HTR-8/SVneo (cell line): ENCODE data around the gene TOX3.

Experiments used
- DNase-seq: peaks from one replicate; pipeline ENCODE4 v3.0.0; 2011; ENCODE audit warnings: low spot score, mixed read lengths; ENCODE audit not compliant: insufficient read length
- FAIRE-seq: peaks from 2 replicates; lab custom pipeline; 2011; peaks lifted over from hg19 to GRCh38; lab: Jason Lieb, UNC

The TOX3 gene

GRCh38 chr16:52567193-52567592, 20.2 kb upstream of the TOX3 start:
- no peak for DNase-seq
- FAIRE-seq = no peak

GRCh38 chr16:52563767-52564611, 17.0 kb upstream of the TOX3 start:
- DNase-seq = no peak
- FAIRE-seq = no peak

DNA sequence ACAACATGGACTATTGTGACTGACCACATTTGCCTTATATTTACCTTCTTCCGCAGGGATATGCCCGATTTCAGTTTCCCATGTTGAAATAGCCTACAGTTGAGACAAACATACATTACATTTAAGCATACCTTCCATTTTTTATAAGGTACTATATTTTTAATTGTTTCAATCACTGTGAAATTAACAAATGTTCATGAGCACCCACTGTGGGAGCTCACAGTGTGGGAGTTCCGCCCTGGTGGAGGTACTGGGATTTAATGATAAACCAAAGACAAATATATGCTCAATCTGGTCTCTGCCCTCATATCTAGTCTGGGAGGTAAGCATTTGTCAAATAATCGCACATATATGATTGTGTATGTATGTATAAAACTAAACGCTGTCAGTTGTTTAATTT, 15.8 kb upstream of the TOX3 start:
- DNase-seq = no peak
- no peak for FAIRE-seq

DNA sequence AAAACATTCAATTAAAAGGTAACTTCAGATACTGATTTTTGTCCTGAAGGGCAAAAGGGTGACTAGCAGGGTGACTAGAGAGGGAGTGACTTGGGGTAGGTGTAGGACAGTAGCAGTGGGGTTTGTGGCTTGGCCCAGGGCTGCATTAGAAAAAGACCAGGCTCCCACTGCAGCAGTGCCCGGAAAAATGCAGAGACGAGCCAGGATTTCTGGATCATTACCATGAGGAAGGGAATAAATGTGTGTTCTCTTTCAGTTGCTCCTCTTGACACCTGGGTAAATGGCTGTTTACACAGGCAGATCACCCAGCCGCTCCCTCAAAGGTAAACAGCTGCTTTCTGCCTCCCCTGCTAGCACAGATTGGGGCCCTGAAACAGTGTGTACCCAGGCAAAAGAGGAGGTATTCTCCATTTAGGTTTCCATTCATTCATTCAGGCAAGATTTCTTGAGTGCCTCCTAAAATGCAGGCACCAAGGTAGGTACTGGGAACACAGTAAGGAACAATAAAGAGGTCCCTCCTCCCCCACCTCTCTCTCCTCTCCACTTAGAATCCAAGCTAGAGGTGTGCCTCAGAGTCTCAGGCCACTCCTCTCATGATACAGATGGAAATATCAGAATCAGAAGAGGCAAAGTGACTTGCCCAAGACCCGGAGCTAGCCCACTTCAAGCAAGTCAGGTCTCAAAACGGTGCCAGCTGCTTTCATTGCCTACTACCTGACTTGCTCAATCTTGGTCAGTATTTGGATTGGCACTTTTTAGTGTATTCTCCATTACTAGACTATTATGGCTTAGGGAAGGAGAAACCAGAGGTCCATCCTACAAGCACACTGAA, 15.2 kb upstream of the TOX3 start:
- FAIRE-seq = no peak
- no peak for DNase-seq

DNA sequence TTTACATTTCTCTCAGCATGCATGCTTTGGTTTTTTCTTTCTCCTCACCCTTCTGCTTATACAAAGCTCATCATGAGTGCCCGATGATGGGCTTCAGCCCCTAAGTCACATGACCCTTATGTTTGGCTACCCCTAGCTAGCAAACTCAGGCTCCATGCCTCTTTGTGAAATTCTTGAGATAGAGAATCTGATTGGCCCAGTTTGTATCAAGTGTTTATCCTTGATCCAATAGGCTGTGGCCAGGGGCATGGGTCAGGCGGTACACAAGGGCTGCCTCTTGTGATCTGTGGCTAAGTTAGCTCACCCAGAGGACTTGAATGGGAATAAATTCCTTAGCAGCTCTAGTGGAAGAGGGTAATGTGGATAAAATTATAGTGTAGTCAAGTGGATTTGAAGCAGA, 11.5 kb upstream of the TOX3 start:
- FAIRE-seq (no peak), DNase-seq (no peak)

- DNase-seq = no peak
- FAIRE-seq = no peak
These were observed 10.3 kb upstream of the TOX3 start for GRCh38 chr16:52557236-52557635.

- DNase-seq (no peak), FAIRE-seq (no peak)
These were observed 9.1 kb upstream of the TOX3 start for GRCh38 chr16:52556083-52556482.

DNA sequence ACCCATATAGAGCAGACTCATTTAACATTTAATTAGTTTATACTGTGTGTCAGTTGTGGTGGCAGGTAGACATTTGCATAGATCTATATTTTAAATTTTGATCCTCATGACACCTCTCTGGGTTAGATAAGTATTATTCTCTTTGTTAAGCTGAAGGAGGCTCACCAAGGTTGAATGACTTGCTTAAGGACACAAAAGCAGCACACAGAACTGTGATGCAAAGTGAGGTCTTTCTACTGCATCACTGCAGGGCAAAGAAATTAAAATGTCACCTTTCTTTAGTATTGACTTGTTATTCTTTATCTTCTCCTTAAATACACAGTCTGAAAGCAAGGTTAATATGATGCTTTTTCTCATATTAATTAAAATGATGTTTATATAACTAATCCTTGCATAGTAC, 8.6 kb upstream of the TOX3 start:
- FAIRE-seq = no peak
- no peak for DNase-seq

GRCh38 chr16:52554334-52554733, 7.4 kb upstream of the TOX3 start:
- no peak for DNase-seq
- no peak for FAIRE-seq

DNA sequence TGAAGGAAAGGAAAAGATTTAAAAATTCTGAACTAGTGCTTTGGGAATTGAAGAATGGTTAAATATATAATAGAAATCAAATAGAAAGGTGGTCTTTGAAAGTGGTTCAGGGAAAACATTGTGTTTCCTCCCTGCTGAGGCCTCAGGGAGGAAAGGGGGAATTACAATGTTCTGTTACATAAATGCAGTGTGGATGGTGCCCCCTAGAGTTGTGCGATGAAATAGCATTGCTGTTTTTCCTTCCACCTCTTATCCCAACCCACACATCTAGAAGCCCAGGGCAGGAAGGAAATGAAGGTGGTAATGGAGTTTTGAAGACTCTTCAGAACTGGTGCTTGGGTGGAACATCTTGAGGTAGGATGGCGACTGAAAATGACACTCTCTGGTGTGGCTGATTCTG, 6.4 kb upstream of the TOX3 start:
- DNase-seq (no peak), FAIRE-seq (no peak)

- DNase-seq (no peak), FAIRE-seq (no peak)
These were observed 5.7 kb upstream of the TOX3 start for GRCh38 chr16:52552643-52553042.

GRCh38 chr16:52549011-52549692, 2.2 kb upstream of the TOX3 start:
- no peak for DNase-seq
- no peak for FAIRE-seq

GRCh38 chr16:52548261-52549010, 1.5 kb upstream of the TOX3 start:
- FAIRE-seq (no peak), DNase-seq (no peak)

GRCh38 chr16:52547834-52548215, 882 bp upstream of the TOX3 start:
- DNase-seq (no peak), FAIRE-seq (no peak)

DNA sequence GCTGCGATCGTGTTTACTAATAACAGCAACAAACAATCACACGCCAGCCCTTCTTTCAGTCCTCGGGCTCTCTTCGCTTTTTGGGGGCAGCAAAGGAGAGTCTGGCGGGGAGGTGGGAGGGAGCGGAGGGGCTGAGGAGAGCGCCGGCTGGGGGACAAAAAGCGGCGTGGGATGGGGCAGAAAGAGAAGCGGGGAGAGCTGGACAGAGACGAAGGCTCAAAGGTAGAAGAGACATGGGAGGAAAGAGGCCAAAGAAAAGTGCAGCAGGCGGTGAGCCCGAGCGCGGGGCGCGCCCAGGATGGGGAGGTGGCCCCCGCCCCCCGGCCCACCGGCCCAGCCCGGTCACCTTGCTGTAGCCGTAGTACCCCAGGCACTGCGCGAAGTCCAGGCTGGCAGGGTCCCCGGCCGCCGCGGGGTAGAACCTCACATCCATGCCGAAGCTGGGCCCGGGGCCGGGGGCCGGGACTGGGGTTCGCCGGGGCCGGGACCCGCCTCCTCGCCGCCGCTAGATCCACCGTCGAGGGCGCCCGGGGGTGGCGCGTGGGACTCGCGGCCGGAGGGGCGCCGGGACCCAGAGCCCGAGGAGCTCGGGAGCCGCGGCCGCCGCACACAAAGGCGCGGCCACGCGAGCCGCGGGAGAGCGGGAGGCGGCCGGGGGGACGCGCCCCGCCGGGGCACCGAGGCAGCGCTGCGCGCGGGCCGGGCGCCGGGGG, 496 bp downstream of the TOX3 start:
- FAIRE-seq (no peak), DNase-seq (no peak)

- no peak for FAIRE-seq
- no peak for DNase-seq
These were observed 1.1 kb downstream of the TOX3 start for GRCh38 chr16:52545898-52546266.

- FAIRE-seq (no peak), DNase-seq (no peak)
These were observed 1.6 kb downstream of the TOX3 start for GRCh38 chr16:52545222-52545897.

DNA sequence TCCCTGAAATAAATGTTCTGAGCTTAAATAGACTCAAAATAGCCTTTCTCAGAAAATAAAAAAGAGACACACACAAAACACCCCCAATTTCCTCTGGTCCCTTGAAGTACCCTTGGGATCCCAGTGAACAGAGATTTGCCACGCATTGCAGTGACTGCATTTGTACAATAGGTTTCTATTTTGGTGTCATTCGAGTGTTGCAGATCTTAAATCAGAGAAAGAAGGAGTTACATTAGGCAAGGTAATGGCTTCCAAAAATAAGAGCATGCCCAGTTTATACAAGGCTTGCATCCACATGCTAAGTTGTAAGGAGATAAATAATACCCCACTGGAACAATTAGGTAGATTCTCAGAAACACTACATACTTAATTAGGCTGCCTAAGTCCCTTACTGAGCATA, 2.2 kb downstream of the TOX3 start:
- FAIRE-seq (no peak), DNase-seq (no peak)

GRCh38 chr16:52543654-52544053, 3.3 kb downstream of the TOX3 start:
- FAIRE-seq = no peak

More at GRCh38 chr16:52543654-52544053, 3.3 kb downstream of the TOX3 start:
- DNase-seq = no peak
